Sigmoid colon (tissue), 7 donors: ENCODE results near the gene GCKR. TPM values are rescaled to one million over a fixed set of nuclear protein-coding genes. Genes with fewer than 3 reads are reported as not detected.

Experiments
- DNase-seq: peaks from one replicate; pipeline ENCODE4 v3.0.0-alpha.2; 2019
- H3K27ac ChIP-seq, 4 donors: fragments of 200-600 bp; sonication (generic); one replicate each; pipeline ENCODE4 v1.5.1; 2016 to 2019; ENCODE audit warnings: mild to moderate bottlenecking in 1 of 4
- H3K27me3 ChIP-seq, 3 donors: fragments of 200-600 bp; sonication (generic); one replicate each; pipeline ENCODE4 v1.5.1; 2019; ENCODE audit warnings: mild to moderate bottlenecking in 1 of 3
- H3K36me3 ChIP-seq, 4 donors: fragments of 200-600 bp; sonication (generic); one replicate each; pipeline ENCODE4 v1.5.1; 2016 to 2019
- H3K4me1 ChIP-seq, 4 donors: fragments of 200-600 bp; sonication (generic); one replicate each; pipeline ENCODE4 v1.5.1; 2017 to 2019
- H3K4me3 ChIP-seq, 4 donors: fragments of 200-600 bp; sonication (generic); one replicate each; pipeline ENCODE4 v1.5.1; 2017 to 2019; ENCODE audit warnings: mild to moderate bottlenecking in 2 of 4, moderate library complexity in 1 of 4
- H3K9me3 ChIP-seq, 4 donors: fragments of 200-600 bp in 3 of 4; sonication (generic) in 3 of 4; one replicate each; pipeline versions ENCODE4 v1.5.1 to v1.6.1; 2013 to 2019
- CTCF ChIP-seq, 4 experiments: fragments of 450-650 bp in 3 of 4; fragments of 200-600 bp in 1 of 4; IDR thresholded peaks; one replicate each; pipeline ENCODE4 v1.5.1; 2016 to 2019; ENCODE audit warnings: antibody characterized with exemption in 4 of 4, mild to moderate bottlenecking in 3 of 4, moderate library complexity in 2 of 4
- EP300 ChIP-seq, 4 donors: sonication (generic); formaldehyde crosslinking; IDR thresholded peaks; one replicate each; pipeline ENCODE4 v1.6.1; 2017; ENCODE audit warnings: antibody characterized with exemption in 4 of 4
- POLR2A ChIP-seq, 2 donors: fragments of 450-650 bp; IDR thresholded peaks; one replicate each; pipeline ENCODE4 v1.6.1; 2016; ENCODE audit warnings: antibody characterized with exemption in 2 of 2, mild to moderate bottlenecking in 2 of 2, moderate library complexity in 2 of 2
- POLR2AphosphoS5 ChIP-seq, 4 donors: sonication (generic); formaldehyde crosslinking; IDR thresholded peaks; one replicate each; pipeline ENCODE4 v1.6.1; 2017; ENCODE audit warnings: antibody characterized with exemption in 4 of 4
- WGBS, 2 donors: extraction: QIAGEN DNeasy Blood & Tissue Kit; methylation state at CpG; one replicate each; pipeline ENCODE4 v1.1.7; 2013; 5-methylcytosine and 5-hydroxymethylcytosine counted together
- intact Hi-C: fragments of 100-400 bp; cut with DNase I; formaldehyde crosslinking; loops from one replicate; pipeline ENCODE4 v1.15.1; 2023
- polyA plus RNA-seq, 3 donors: library from polyadenylated mRNA; stranded (reverse); fragments of 200-250 nt; gene quantifications; one replicate each; pipeline ENCODE4 v1.2.3, GENCODE V29; 2013
- total RNA-seq, 4 donors: library from RNA; depleted of rRNA; stranded (reverse); fragments of >200 nt; gene quantifications; one replicate each; pipeline ENCODE4 v1.1.0, GENCODE V29; 2016
- donor health status: healthy with polysubstance abuse.
- donor health status: Bipolar disorder and iron deficiency.
- donor health status: healthy.

GCKR gene
- total and polyA plus RNA-seq, 7 donors: 0.32 to 1.1 TPM; not detected in 5

- intact Hi-C loops: no loop called here
- H3K4me1 ChIP-seq: no peaks in the 10 kb centered on the region
- no peaks in the 10 kb centered on the region for H3K27me3 ChIP-seq
- H3K9me3 ChIP-seq: no peaks in the 10 kb centered on the region
- TF ChIP-seq EP300 (IDR thresholded peaks at IDR 0.05) (no peak), CTCF (IDR thresholded peaks at IDR 0.05) (no peak), POLR2A (IDR thresholded peaks at IDR 0.05) (no peak), POLR2AphosphoS5 (IDR thresholded peaks at IDR 0.05) (no peak)
- H3K36me3 ChIP-seq: no peaks in the 10 kb centered on the region
- H3K4me3 ChIP-seq: no peak overlapping the region
- DNase-seq: no peak
- WGBS, 2 donors: 61 to 73% methylated on average over 4 of the region's 4 CpGs
- H3K27ac ChIP-seq: no peak overlapping the region
Observed at GRCh38 chr2:27507293-27507692, 10.7 kb downstream of the GCKR start.

GRCh38 chr2:27509326-27509725 lies 12.7 kb downstream of the GCKR start:
- H3K4me3 ChIP-seq: no peak overlapping the region
- no peaks in the 10 kb centered on the region for H3K4me1 ChIP-seq
- no peaks in the 10 kb centered on the region for H3K27me3 ChIP-seq
- H3K9me3 ChIP-seq: no peaks in the 10 kb centered on the region
- WGBS, 2 donors: 61 to 62% methylated on average over 6 of the region's 6 CpGs
- H3K36me3 ChIP-seq: no peaks in the 10 kb centered on the region
- intact Hi-C loops: no loop called here
- DNase-seq: no peak
- TF ChIP-seq EP300 (IDR thresholded peaks at IDR 0.05): no peak
- no peak for TF ChIP-seq POLR2AphosphoS5 (IDR thresholded peaks at IDR 0.05)
- no peak for TF ChIP-seq CTCF (IDR thresholded peaks at IDR 0.05)
- no peak for TF ChIP-seq POLR2A (IDR thresholded peaks at IDR 0.05)
- no peak overlapping the region for H3K27ac ChIP-seq

DNA sequence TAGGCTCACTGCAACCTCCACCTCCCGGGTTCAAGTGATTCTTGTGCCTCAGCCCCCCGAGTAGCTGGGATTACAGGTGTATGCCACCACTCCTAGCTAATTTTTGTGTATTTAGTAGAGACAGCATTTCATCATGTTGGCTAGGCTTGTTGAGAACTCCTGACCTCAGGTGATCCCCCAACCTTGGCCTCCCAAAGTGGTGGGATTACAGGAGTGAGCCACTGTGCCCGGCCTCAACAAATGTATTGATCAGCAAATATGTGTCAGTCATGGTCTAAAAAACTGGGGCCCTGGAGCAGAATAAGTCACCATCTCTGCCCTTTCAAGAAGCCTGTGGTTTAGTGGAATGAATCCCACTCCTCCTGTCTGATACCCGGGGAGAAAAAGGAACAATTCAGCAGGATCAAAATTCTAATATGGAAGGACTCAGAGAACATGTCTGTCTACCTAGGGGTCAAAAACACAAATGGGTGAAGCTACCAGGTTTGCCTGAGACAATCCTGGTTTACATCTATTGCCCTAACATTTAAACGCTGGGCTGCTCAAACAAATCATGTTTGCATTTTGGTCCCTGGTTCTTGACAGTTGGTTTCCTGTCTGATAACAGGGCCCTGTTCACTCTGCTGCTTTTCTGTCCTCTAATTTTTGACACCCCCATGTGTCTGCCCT lies 21.6 kb downstream of the GCKR start:
- no peak for TF ChIP-seq POLR2AphosphoS5 (IDR thresholded peaks at IDR 0.05)
- TF ChIP-seq CTCF (IDR thresholded peaks at IDR 0.05): no peak
- TF ChIP-seq POLR2A (IDR thresholded peaks at IDR 0.05): no peak
- TF ChIP-seq EP300 (IDR thresholded peaks at IDR 0.05): no peak
- WGBS, 2 donors: 76 to 78% methylated on average over 5 of the region's 5 CpGs
- intact Hi-C loops: no loop called here
- H3K9me3 ChIP-seq: no peaks in the 10 kb centered on the region
- no peak overlapping the region for H3K4me3 ChIP-seq
- no peaks in the 10 kb centered on the region for H3K4me1 ChIP-seq
- no peak overlapping the region for H3K27ac ChIP-seq
- H3K27me3 ChIP-seq: no peaks in the 10 kb centered on the region
- H3K36me3 ChIP-seq: no peaks in the 10 kb centered on the region
- DNase-seq: no peak

GRCh38 chr2:27518782-27519113 lies 22.1 kb downstream of the GCKR start:
- 88 to 89% methylated on average over 4 of the region's 4 CpGs for WGBS, 2 donors
- no peak for DNase-seq
- Histone ChIP-seq H3K36me3 (no peaks in the 10 kb centered on the region), H3K4me3 (no peak overlapping the region), H3K27ac (no peak overlapping the region), H3K9me3 (no peaks in the 10 kb centered on the region), H3K4me1 (no peaks in the 10 kb centered on the region), H3K27me3 (no peaks in the 10 kb centered on the region)
- TF ChIP-seq CTCF (IDR thresholded peaks at IDR 0.05) (no peak), POLR2A (IDR thresholded peaks at IDR 0.05) (no peak), EP300 (IDR thresholded peaks at IDR 0.05) (no peak), POLR2AphosphoS5 (IDR thresholded peaks at IDR 0.05) (no peak)
- intact Hi-C loops: no loop called here

DNA sequence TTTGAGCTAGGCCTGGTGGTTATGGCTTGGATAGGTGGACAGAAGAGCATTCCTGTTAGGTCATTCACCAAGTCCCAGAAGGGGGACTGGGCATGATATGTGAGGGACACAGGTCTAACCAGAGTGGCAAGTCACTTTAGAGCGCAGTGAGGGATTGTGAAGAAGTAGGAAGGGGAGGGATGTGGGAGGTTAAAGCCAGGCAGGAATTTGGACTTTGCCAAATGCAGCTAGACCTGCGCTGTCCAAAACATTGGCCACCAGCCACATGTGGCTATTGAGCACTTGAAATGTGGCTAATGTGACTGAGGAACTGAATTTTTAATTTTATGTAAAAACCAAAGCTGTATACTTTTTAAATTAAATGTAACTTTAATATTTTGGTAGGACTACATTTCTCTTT lies 23.7 kb downstream of the GCKR start:
- DNase-seq: no peak
- H3K36me3 ChIP-seq: no peaks in the 10 kb centered on the region
- no peaks in the 10 kb centered on the region for H3K9me3 ChIP-seq
- no peaks in the 10 kb centered on the region for H3K4me1 ChIP-seq
- 87 to 94% methylated on average over 2 of the region's 2 CpGs for WGBS, 2 donors
- no peak overlapping the region for H3K4me3 ChIP-seq
- intact Hi-C loops: no loop called here
- TF ChIP-seq POLR2AphosphoS5 (IDR thresholded peaks at IDR 0.05) (no peak), CTCF (IDR thresholded peaks at IDR 0.05) (no peak), POLR2A (IDR thresholded peaks at IDR 0.05) (no peak), EP300 (IDR thresholded peaks at IDR 0.05) (no peak)
- no peak overlapping the region for H3K27ac ChIP-seq
- no peaks in the 10 kb centered on the region for H3K27me3 ChIP-seq
